ENCODE measurements around the gene KRT80.
A peak's percentile ranks its signal among the peaks of the same experiment; 100 is the strongest.

Gene KRT80

DNA sequence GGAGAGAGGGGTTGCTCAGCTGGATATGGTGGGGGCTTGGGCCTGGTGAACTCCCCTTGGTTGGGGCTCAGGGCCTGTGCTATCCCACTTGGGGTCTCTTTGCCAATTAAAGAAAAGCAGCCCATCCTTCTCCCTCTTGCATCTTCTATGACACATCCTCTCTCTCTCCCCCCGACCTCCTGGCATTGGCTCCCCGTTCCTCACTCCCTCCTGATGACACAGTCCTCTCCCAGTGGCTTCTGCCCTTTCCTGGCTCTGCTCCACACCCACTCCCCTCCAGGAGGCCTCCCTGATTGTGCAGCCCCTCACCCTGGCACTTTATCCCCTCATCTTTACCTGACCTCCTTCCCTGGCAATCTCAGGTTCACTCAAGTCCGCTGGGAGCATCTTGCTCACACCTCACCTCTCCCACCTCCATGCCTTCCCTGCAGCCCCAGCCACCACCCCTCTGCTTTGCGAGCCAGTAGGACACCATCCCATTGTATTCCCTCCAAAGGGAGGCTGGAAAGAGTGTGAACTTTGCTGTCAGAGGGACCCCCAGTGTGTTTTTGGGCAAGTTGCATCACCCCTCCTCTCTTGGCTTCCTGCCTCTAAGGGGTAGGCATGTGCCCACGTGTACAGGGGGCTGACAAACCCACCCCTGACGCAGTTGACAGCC, 10.7 kb downstream of the KRT80 start:
- no peak for TF ChIP-seq CTCF (conservative IDR thresholded peaks at IDR 0.05)
- no peak overlapping the region for H3K27ac ChIP-seq

DNA sequence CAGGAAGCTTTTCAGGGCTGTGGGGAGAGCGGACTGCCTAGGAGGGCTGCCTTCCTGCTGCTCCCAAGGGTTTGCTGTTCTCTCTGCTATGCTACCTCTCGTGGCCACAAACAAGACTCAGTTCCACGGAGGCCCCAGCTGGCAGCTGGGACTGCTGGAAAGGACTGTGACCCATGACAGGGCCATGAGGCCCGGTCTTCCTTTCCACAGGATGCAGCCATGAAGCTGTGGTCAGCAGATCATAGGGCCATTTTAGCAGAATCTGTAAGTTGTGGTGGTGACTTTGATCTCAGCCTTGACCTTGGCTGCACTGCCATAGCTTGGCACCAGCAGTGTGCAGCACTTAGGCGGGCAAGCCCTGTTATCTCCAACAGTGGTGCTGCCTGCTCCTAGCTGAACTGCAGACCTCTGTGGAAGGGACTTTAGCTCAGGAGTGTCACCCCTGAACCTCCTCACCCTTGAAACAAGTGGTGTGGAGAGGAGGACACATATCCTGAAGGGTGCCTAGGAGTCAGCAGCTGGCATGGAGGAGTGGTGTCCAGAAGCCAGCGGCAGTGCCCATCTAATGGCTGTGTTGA, 12.3 kb downstream of the KRT80 start:
- no peak for TF ChIP-seq CTCF (conservative IDR thresholded peaks at IDR 0.05)
- no peak overlapping the region for H3K27ac ChIP-seq

DNA sequence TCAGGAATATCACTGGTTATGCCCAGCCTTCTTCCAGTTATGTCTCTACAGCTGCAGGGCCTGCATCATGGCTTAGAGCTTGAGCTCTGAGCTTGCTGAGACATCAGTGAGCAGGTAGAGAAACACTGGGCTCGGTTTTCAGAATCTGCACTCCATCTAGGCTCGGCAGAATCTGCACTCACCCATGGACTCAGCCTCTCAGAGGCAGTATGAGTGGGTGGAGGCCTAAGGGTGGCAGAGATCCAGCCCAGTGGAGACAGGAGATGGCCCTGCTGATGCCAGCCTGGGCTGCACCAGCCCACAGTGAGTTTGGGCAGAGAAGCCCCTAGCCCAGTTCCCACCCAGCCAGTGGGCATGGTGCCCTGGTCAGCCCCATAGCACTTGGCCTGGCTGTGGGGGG, 12.8 kb downstream of the KRT80 start:
- H3K27ac ChIP-seq: no peak overlapping the region
- no peak for TF ChIP-seq CTCF (conservative IDR thresholded peaks at IDR 0.05)

DNA sequence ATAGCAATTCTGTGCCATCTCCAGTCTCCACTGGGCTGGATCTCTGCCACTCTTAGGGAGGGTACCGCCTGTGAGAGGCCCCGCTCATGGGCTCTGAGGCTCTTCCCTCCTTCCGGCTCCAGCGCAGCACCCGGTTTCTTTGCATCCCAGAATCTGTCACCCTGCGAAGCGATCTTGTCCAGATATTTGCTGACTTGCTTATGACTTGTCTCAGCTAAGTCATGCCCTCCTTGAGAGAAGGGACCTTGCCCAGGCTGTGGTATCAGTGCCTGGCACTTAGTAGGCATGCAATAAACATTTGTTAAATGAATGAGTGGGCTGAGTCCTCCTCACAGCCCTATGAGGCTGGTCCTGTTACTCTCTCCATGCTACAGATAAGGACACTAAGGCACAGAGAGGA, 13.4 kb downstream of the KRT80 start:
- peak overlapping the region; percentile 83; the same call in 1 of the 2 replicates for H3K27ac ChIP-seq
- no peak for TF ChIP-seq CTCF (conservative IDR thresholded peaks at IDR 0.05)

DNA sequence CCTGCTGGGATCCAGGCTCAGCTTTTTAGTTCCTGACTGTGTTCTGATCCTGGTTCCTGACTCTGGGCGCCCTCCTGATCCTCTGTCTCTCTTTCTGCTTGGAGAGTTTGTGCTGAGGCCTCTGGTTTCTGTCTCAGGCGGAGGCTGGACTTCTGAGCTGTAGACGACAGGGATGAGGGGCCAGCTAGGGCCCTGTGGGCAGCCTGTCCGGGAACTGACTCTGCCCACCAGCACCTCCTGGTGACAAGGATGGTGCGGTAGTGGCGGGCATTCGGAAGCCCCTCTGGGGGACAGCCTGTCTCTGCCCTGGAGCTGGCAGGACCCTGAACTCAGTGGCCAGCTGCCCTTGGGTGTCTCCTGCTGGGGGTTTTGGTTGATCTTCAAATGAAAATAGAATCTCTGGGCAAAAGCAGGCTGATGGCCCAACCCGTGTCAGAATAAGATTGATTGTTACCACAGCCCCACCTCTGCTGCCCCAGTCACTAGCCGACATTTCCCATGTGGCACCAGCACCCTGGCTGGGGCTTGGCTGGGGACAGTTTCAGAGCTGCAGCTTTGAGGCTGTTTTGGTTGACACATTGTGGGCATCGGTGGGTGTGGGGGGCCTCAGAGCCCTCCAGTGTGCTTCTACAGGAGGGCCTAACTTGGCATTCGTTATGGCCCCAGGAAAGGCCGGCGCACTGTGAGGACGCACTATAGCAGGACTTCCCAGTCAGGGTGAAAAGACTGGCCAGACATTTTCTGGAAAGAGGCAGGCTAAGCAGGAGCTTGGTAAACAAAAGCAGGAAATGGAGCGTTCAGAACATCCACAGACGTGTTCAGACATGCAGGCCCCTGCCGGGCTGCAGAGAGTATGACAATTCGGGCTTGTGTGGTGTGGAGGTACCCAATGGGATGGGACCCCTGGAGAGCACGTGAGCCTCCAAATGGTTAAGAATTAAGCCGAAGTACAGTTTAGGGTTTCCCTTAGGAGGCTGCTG, 16.2 kb downstream of the KRT80 start:
- peak overlapping the region; percentile 83 for H3K27ac ChIP-seq
- peak; percentile 64 for TF ChIP-seq CTCF (conservative IDR thresholded peaks at IDR 0.05)

DNA sequence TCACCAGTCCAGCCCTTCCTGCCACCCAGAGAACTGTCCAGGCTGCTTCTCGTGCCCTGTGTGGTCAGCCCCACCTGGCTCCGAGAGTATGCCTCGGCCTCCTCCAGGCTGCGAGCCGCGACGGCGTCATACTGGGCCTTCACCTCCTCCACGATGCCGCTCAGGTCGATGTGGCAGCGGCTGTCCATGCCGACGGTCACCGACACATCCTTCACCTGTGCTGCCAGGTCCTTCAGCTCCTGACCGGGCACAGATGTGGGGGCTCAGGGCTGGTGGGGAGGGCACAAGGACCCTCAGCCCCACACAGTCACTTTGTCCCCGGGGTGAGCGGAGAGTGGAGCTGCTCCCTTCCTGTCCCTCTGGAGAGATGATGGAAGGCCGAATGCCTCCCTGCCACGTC, 18.3 kb downstream of the KRT80 start:
- H3K27ac ChIP-seq: peak overlapping the region; percentile 83; the same call in 1 of the 2 replicates
- no peak for TF ChIP-seq CTCF (conservative IDR thresholded peaks at IDR 0.05)

DNA sequence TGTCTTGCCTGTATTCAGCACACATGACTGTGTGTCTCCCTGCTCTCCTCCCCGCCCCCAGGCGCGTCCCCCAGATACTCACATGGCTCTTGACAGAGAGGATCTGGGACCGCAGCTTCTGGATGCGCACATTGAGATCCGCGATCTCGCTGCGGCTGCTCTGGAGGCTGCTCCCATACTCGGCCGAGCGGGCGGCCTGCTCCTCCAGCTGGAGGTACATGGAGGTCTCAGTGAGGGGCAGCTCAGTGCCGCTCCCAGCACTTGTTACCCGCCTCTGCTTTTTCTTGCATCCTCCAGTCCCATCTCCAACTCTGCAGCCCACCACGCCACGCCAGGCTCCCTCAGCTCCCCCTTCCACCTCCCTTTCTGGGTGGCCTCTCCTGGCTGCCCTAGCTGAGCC, 18.9 kb downstream of the KRT80 start:
- H3K27ac ChIP-seq: no peak overlapping the region
- no peak for TF ChIP-seq CTCF (conservative IDR thresholded peaks at IDR 0.05)

Measured in VCaP (cell line).